Stimulated activated CD8-positive, alpha-beta memory T cell treated with anti-CD3 and anti-CD28 coated beads, Interleukin-15, amount 100 ng/mL, for 4 hours (primary cell): ENCODE results near the gene TGIF2.
A peak's percentile ranks its signal among the peaks of the same experiment; 100 is the strongest.

ENCODE experiments used
- DNase-seq, 2 donors: peaks; one replicate each; pipeline ENCODE4 v3.0.0-alpha.2; 2020; ENCODE audit warnings: low read depth in 2 of 2

Gene TGIF2

GRCh38 chr20:36573103-36573797 lies at the start of gene TGIF2:
Gene TGIF2, plus strand, starts transcription at chr20:36573597. Its CDS starts 5,178 bp downstream, at chr20:36578775.
- peak; percentile 83 to 88 for DNase-seq

DNA sequence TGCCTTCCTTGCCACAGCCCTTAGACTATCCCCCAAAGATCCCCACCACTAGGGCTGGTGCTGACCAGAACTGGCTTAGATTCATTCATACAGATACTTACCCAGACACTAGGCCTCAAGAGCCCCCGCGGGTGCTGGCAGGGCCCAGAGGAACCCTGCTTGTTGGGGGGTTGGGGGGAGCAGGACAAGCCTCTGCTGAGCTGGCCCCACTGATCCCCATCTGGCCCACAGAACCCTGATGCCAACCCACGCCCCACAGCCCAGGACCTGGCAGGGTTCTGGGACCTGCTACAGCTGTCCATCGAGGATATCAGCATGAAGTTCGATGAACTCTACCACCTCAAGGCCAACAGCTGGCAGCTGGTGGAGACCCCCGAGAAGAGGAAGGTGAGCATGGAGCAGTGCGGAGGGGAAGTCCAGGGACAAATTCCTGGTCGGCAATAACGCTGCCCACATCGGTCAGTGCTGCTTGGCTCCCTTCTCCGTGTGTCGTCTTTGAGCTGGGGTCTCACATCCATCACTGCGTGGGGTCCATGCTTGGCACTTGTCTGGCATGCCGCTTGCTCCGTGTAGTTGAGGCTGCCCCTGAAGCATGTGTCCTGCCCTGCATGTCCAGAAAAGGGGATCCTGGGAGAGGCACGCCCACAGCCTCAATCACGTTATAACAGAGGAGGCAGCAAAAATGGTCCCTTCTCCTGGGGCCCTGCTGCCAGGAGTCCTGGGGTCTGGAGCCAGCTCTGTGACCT lies 47.6 kb upstream of the TGIF2 start:
- DNase-seq, result no peak

GRCh38 chr20:36526521-36527011 lies 46.8 kb upstream of the TGIF2 start:
- no peak for DNase-seq

- no peak for DNase-seq
These were observed 45.9 kb upstream of the TGIF2 start for GRCh38 chr20:36527331-36528125.

DNA sequence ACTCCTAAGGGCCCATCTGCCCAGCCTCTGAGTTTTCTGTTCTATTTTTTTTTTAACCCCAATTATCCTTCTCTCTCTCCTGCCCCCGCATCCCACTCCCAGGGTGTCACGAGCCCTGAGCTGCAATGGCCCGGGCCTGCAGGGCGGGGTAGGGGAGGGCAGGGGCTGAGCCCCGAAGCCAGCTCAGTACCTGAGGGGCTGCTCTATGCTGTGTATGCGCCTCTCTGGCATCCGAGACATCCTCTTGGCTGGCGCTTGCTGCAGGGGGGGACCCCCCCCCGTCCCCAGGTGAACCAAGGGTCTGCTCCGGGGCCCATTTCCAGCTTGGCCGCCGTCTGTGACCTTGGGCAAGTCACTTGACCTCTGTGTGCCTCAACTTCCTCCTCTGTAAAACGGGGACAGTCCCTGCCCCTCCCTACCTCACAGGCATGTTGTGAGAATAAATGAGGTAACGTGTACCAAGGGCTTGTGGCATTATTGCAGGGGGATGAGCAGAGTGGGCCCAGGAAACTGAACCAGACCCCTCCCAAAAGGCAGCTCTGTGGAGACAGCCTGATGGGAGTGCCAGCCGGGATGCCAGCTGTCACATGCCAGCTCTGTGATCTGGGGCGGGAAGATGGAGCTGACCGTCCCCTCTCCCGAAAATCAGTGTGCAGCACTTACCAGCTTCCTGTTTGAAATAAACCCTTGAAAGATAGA lies 45.1 kb upstream of the TGIF2 start:
- no peak for DNase-seq

DNA sequence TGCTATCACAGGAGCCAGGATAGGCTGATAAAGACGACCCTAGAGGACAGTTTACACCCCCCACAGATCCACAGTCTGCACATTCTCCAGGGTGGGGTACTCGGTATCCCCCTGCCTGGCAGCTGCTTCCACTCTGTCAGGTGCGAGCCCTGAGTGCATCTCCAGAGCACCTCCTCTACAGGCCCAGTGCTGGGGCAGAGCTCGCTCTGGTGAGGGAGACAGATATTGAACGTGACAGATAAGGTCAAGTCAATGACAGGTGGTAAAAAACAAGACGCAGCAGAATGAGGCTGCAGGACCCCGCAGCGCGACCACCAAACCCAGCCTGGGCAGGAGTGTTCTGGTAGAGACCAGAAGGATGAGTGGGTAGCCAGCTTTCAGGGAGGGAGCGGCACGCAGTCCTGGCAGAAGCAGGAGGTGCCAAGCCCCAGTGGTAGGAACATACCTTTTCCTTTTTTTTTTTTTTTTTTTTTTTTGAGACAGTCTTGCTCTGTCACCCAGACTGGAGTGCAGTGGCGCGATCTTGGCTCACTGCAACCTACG lies 44.5 kb upstream of the TGIF2 start:
- no peak for DNase-seq

- no peak for DNase-seq
These were observed 41.0 kb upstream of the TGIF2 start for GRCh38 chr20:36532388-36532787.

- no peak for DNase-seq
These were observed 40.6 kb upstream of the TGIF2 start for GRCh38 chr20:36532822-36533221.

- DNase-seq, result no peak
These were observed 35.2 kb upstream of the TGIF2 start for GRCh38 chr20:36538026-36538722.

GRCh38 chr20:36540551-36541211 lies 32.7 kb upstream of the TGIF2 start:
- no peak for DNase-seq

DNA sequence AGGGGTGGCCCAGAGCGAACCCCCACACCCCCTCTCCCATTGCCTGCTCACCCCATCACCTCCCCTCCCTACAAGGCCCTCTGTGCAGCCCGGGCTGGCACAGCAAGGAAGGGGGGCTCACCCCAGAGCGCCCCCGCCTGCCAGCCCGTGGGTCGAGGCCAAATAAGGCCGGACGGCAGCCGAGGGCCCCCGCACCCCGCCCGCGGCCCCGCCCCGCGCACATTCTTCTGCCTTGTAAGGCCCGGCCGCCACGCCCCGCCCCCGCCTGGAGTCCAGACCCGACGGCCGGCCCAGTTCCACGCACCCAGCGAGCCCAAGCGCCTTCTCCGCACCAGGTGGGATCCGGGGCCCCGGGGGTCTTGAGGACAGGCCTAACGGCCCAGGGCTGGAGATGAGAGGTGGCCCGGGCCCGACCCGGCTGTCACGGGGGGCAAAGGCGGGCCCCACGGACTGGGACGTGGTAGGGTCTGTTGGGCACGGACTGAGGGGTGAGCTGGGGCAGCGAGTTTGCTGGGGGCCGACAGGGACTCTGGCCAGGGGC lies 32.1 kb upstream of the TGIF2 start, which contains the start of gene MYL9:
Gene MYL9 (plus strand): TSS at position 293 of the 541 bp plus-strand sequence. CDS start 3,366 bp downstream, outside the sequence.
- no peak for DNase-seq

GRCh38 chr20:36541768-36542488 lies 31.5 kb upstream of the TGIF2 start:
- no peak for DNase-seq

DNA sequence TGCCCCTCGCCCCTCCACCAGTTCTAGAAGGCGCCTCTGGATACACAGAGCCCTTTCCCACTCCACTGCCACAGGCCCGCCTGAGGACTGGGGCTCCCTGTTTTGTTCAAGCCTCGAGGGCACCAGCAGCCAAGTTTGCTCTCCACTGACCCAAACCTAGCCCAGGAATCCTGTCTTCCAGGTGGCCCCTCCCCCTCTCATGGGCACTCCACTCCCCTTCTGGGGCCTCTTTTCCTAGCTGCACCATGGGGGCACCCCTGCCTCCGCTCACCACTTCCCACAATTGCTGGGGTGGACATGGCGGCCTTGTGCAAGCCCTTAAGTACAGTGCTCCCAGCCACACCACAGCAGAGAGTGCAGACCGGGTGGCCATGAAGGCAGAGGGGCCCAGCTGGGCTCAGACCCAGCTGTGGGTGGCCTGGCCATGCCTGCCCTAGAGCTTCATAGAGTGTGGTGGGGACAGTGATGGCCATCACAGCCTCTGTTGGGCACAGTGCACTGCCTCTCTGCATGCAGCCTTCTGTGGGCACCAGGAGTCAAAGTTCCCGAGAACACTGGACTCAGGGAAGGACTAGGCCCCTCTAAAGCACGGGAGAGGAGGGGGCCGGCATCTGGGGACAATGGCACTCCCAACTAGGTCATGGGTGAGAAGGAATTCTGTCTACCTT lies 30.7 kb upstream of the TGIF2 start:
- no peak for DNase-seq

GRCh38 chr20:36543184-36544133 lies 29.9 kb upstream of the TGIF2 start:
- no peak for DNase-seq

- DNase-seq, result no peak
These were observed 29.0 kb upstream of the TGIF2 start for GRCh38 chr20:36544134-36545018.

- no peak for DNase-seq
These were observed 27.2 kb upstream of the TGIF2 start for GRCh38 chr20:36546111-36546736.
